Upper lobe of left lung (tissue), 6 donors: ENCODE data around the gene LY6G6D. TPM values are rescaled to one million over a fixed set of nuclear protein-coding genes. Genes with fewer than 3 reads are reported as not detected.
"Not testable (repeated sequence)": the region's sequence is repeated elsewhere in the genome, so short reads cannot be mapped to it uniquely, and the experiment has no call there.

Experiments
- ATAC-seq, 2 donors: fragments of 200-7000 bp; cut with Tn5 transposase; one replicate each; pipeline ENCODE4 v1.9.1; 2022; ENCODE audit warnings: mild to moderate bottlenecking in 2 of 2, moderate library complexity in 2 of 2; ENCODE audit not compliant: low FRiP score in 2 of 2
- DNase-seq, 2 donors: peaks; one replicate each; pipeline ENCODE4 v3.0.0-alpha.2; 2019 to 2020
- H3K27ac ChIP-seq, 4 donors: fragments of 200-600 bp; sonication (generic); one replicate each; pipeline ENCODE4 v1.5.1; 2016 to 2019
- H3K27me3 ChIP-seq, 4 donors: fragments of 200-600 bp; sonication (generic); one replicate each; pipeline ENCODE4 v1.5.1; 2017 to 2019
- H3K36me3 ChIP-seq, 4 donors: fragments of 200-600 bp; sonication (generic); one replicate each; pipeline ENCODE4 v1.5.1; 2016 to 2019
- H3K4me1 ChIP-seq, 4 donors: fragments of 200-600 bp; sonication (generic); one replicate each; pipeline ENCODE4 v1.5.1; 2018 to 2019
- H3K4me3 ChIP-seq, 4 donors: fragments of 200-600 bp; sonication (generic); one replicate each; pipeline ENCODE4 v1.5.1; 2017 to 2019; ENCODE audit warnings: mild to moderate bottlenecking in 2 of 4, moderate library complexity in 1 of 4
- H3K9me3 ChIP-seq, 4 donors: fragments of 200-600 bp; sonication (generic); one replicate each; pipeline ENCODE4 v1.5.1; 2018 to 2019
- CTCF ChIP-seq, 6 experiments: fragments of 450-650 bp in 4 of 6; fragments of 200-600 bp in 2 of 6; sonication (generic) in 2 of 6; IDR thresholded peaks; one replicate each; pipeline ENCODE4 v1.5.1; 2016 to 2019; ENCODE audit warnings: antibody characterized with exemption in 6 of 6
- EP300 ChIP-seq, 4 donors: sonication (generic); formaldehyde crosslinking; IDR thresholded peaks; one replicate each; pipeline ENCODE4 v1.5.1; 2017; ENCODE audit warnings: antibody characterized with exemption in 4 of 4, control low read depth in 2 of 4
- POLR2A ChIP-seq, 4 donors: fragments of 450-650 bp; IDR thresholded peaks; one replicate each; pipeline ENCODE4 v1.5.1; 2016 to 2017; ENCODE audit warnings: antibody characterized with exemption in 4 of 4, mild to moderate bottlenecking in 2 of 4
- POLR2AphosphoS5 ChIP-seq, 2 donors: sonication (generic); formaldehyde crosslinking; IDR thresholded peaks; one replicate each; pipeline ENCODE4 v1.5.1; 2017; ENCODE audit warnings: antibody characterized with exemption in 2 of 2
- WGBS, 2 donors: methylation state at CpG; one replicate each; pipeline ENCODE4 v1.1.5; 2017 to 2018; 5-methylcytosine and 5-hydroxymethylcytosine counted together
- total RNA-seq, 6 donors: library from RNA; depleted of rRNA in 4 of 6; stranded (reverse); fragments of >200 nt in 4 of 6; gene quantifications; one replicate each; pipeline versions ENCODE4 v1.1.0 to v1.2.1, GENCODE V29; 2016 to 2021
- donor health status: DM: no; HTN: no; CAD: no; lungs with moderate emphysema.
- donor health status: DM: no; HTN: yes; CAD: no; lungs with severe emphysema.

The LY6G6D gene
- total RNA-seq, 6 donors from 2014 or later, result not detected

GRCh38 chr6:31705931-31706330, 9.2 kb upstream of the LY6G6D start:
- Histone ChIP-seq H3K36me3 (no peaks in the 10 kb centered on the region), H3K4me1 (peaks cover 19 to 25% (median 22%) of the 10 kb centered on the region in 4 donors), H3K27me3 (no peaks in the 10 kb centered on the region), H3K9me3 (no peaks in the 10 kb centered on the region), H3K4me3 (no peak overlapping the region), H3K27ac (no peak overlapping the region)
- ATAC-seq (no peak), DNase-seq (no peak)
- TF ChIP-seq CTCF (IDR thresholded peaks at IDR 0.05) (no peak), POLR2AphosphoS5 (IDR thresholded peaks at IDR 0.05) (no peak)
- WGBS, 2 donors, result 88 to 90% methylated on average over 5 to 6 of the region's 6 CpGs

- Histone ChIP-seq H3K36me3 (no peaks in the 10 kb centered on the region), H3K27me3 (no peaks in the 10 kb centered on the region), H3K4me3 (no peak within 1 kb of the TSS), H3K9me3 (no peaks in the 10 kb centered on the region), H3K4me1 (peaks cover 16 to 25% (median 21%) of the 10 kb centered on the region in 4 donors), H3K27ac (no peak within 1 kb of the TSS)
- 50 to 73% methylated on average over 2 to 3 of the region's 3 CpGs for WGBS, 2 donors
- TF ChIP-seq POLR2A (IDR thresholded peaks at IDR 0.05), result no peak
- no peak for TF ChIP-seq EP300 (IDR thresholded peaks at IDR 0.05)
- no peak for TF ChIP-seq POLR2AphosphoS5 (IDR thresholded peaks at IDR 0.05)
- TF ChIP-seq CTCF (IDR thresholded peaks at IDR 0.05), result no peak
- no peak for DNase-seq
- no peak for ATAC-seq
These were observed 8.5 kb upstream of the LY6G6D start, which contains the start of gene LY6G6F for GRCh38 chr6:31706599-31706998. Gene LY6G6F, plus strand, starts transcription at chr6:31706866. Its CDS starts 41 bp downstream, at chr6:31706907.

- Histone ChIP-seq H3K36me3 (no peaks in the 10 kb centered on the region), H3K27me3 (no peaks in the 10 kb centered on the region), H3K4me1 (peaks cover 8 to 20% (median 15%) of the 10 kb centered on the region in 4 donors), H3K9me3 (no peaks in the 10 kb centered on the region), H3K4me3 (no peak overlapping the region), H3K27ac (no peak overlapping the region)
- ATAC-seq, result no peak
- TF ChIP-seq CTCF (IDR thresholded peaks at IDR 0.05), result no peak
- DNase-seq, result no peak
- WGBS, 2 donors, result 79 to 92% methylated on average over 6 to 10 of the region's 10 CpGs
These were observed 7.4 kb upstream of the LY6G6D start for GRCh38 chr6:31707701-31708100.

GRCh38 chr6:31708224-31708623, 6.9 kb upstream of the LY6G6D start:
- no peaks in the 10 kb centered on the region for H3K36me3 ChIP-seq
- no peak overlapping the region for H3K27ac ChIP-seq
- 98 to 100% methylated on average over 3 of the region's 3 CpGs for WGBS, 2 donors
- TF ChIP-seq EP300 (IDR thresholded peaks at IDR 0.05) (no peak), POLR2A (IDR thresholded peaks at IDR 0.05) (no peak)
- DNase-seq (no peak), ATAC-seq (no peak)
- H3K9me3 ChIP-seq, result no peaks in the 10 kb centered on the region
- no peak overlapping the region for H3K4me3 ChIP-seq
- no peaks in the 10 kb centered on the region for H3K27me3 ChIP-seq
- peaks cover 8 to 20% (median 15%) of the 10 kb centered on the region in 4 donors for H3K4me1 ChIP-seq

- H3K9me3 ChIP-seq, H3K27me3 ChIP-seq, ATAC-seq, H3K27ac ChIP-seq, H3K4me3 ChIP-seq, H3K36me3 ChIP-seq: not testable (repeated sequence)
- H3K4me1 ChIP-seq, result peaks cover 4 to 13% (median 10%) of the 10 kb centered on the region in 4 donors
- peak in 1 of 2 donors; percentile 66 for DNase-seq
- 66 to 78% methylated on average over 11 of the region's 11 CpGs for WGBS, 2 donors
These were observed 6.0 kb upstream of the LY6G6D start for GRCh38 chr6:31709157-31709556.

- Histone ChIP-seq H3K36me3 (no peaks in the 10 kb centered on the region), H3K27me3 (no peaks in the 10 kb centered on the region), H3K9me3 (no peaks in the 10 kb centered on the region), H3K4me3 (no peak overlapping the region), H3K27ac (peak overlapping the region in 2 of 4 donors; percentile 15 to 41), H3K4me1 (peaks cover 4 to 12% (median 10%) of the 10 kb centered on the region in 4 donors)
- ATAC-seq (no peak), DNase-seq (no peak)
- no peak for TF ChIP-seq CTCF (IDR thresholded peaks at IDR 0.05)
- TF ChIP-seq POLR2AphosphoS5 (IDR thresholded peaks at IDR 0.05), result no peak
- TF ChIP-seq EP300 (IDR thresholded peaks at IDR 0.05), result no peak
- TF ChIP-seq POLR2A (IDR thresholded peaks at IDR 0.05), result no peak
- WGBS, 2 donors, result 61 to 75% methylated on average over 5 of the region's 5 CpGs
These were observed 4.5 kb upstream of the LY6G6D start for GRCh38 chr6:31710523-31711219.
